GM23338 (cell line): ENCODE measurements around the gene C5orf47. TPM values are rescaled to one million over a fixed set of nuclear protein-coding genes. Genes with fewer than 3 reads are reported as not detected.

Source experiments
- ATAC-seq: fragments of 200-7000 bp; cut with Tn5 transposase; 3 replicates; pipeline ENCODE4 v1.9.1; 2020
- DNase-seq: peaks from one replicate; pipeline ENCODE4 v3.0.0-alpha.2; 2015; ENCODE audit warnings: low spot score
- H2AFZ ChIP-seq: fragments of 200-600 bp; sonication (generic); 2 replicates; pipeline ENCODE4 v1.8.0; 2016; ENCODE audit warnings: antibody characterized with exemption, mild to moderate bottlenecking, moderate library complexity
- H3F3A ChIP-seq: fragments of 200-600 bp; sonication (generic); replicated peaks from 2 replicates; pipeline ENCODE4 v1.8.0; 2017; ENCODE audit warnings: antibody characterized with exemption, mixed run types, low read depth
- H3K27ac ChIP-seq: fragments of 200-600 bp; sonication (generic); 2 replicates; pipeline ENCODE4 v1.6.1; 2016; ENCODE audit warnings: low read depth
- H3K27me3 ChIP-seq: fragments of 200-600 bp; sonication (generic); 2 replicates; pipeline ENCODE4 v1.8.0; 2016; ENCODE audit warnings: mild to moderate bottlenecking, mixed run types, moderate library complexity; ENCODE audit not compliant: insufficient read depth
- H3K36me3 ChIP-seq: fragments of 200-600 bp; sonication (generic); 2 replicates; pipeline ENCODE4 v1.8.0; 2016; ENCODE audit warnings: mild to moderate bottlenecking; ENCODE audit not compliant: insufficient read depth
- H3K4me1 ChIP-seq: fragments of 200-600 bp; sonication (generic); 2 replicates; pipeline ENCODE4 v1.8.0; 2016; ENCODE audit warnings: mild to moderate bottlenecking, moderate library complexity; ENCODE audit not compliant: insufficient read depth
- H3K4me2 ChIP-seq: fragments of 200-600 bp; sonication (generic); 2 replicates; pipeline ENCODE4 v1.7.1; 2017; ENCODE audit warnings: mixed run types
- H3K4me3 ChIP-seq: fragments of 200-600 bp; sonication (generic); 2 replicates; pipeline ENCODE4 v1.6.1; 2016; ENCODE audit warnings: mixed run types
- H3K79me2 ChIP-seq: fragments of 200-600 bp; sonication (generic); replicated peaks from 2 replicates; pipeline ENCODE4 v1.8.0; 2017; ENCODE audit warnings: mild to moderate bottlenecking; ENCODE audit not compliant: insufficient read depth
- H3K9me2 ChIP-seq: fragments of 200-600 bp; sonication (generic); 2 replicates; pipeline ENCODE4 v1.8.0; 2017; ENCODE audit not compliant: insufficient read depth
- H4K20me1 ChIP-seq: fragments of 200-600 bp; sonication (generic); replicated peaks from 2 replicates; pipeline ENCODE4 v1.8.0; 2017; ENCODE audit warnings: mild to moderate bottlenecking; ENCODE audit not compliant: insufficient read depth
- H3K27ac Mint-ChIP-seq: 2 replicates; pipeline ENCODE4 v1.8.0; 2020; ENCODE audit warnings: inconsistent platforms, mild to moderate bottlenecking, moderate library complexity, mixed read lengths
- H3K27me3 Mint-ChIP-seq: 3 replicates; pipeline ENCODE4 v1.8.0; 2022; ENCODE audit warnings: low read depth, mild to moderate bottlenecking, moderate library complexity, mixed read lengths, inconsistent platforms; ENCODE audit not compliant: insufficient read depth, poor library complexity
- H3K36me3 Mint-ChIP-seq: 3 replicates; pipeline ENCODE4 v1.8.0; 2021; ENCODE audit warnings: low read depth, mild to moderate bottlenecking, inconsistent platforms, moderate library complexity, mixed read lengths
- H3K4me1 Mint-ChIP-seq: 3 replicates; pipeline ENCODE4 v1.8.0; 2020; ENCODE audit warnings: mild to moderate bottlenecking, inconsistent platforms, mixed read lengths
- H3K4me3 Mint-ChIP-seq: 3 replicates; pipeline ENCODE4 v1.8.0; 2021; ENCODE audit warnings: moderate library complexity, mild to moderate bottlenecking, inconsistent platforms, mixed read lengths
- H3K9me3 Mint-ChIP-seq: 3 replicates; pipeline ENCODE4 v1.8.0; 2020; ENCODE audit warnings: moderate library complexity, mild to moderate bottlenecking, inconsistent platforms, mixed read lengths
- CREB1 ChIP-seq: fragments of 250-450 bp; sonication (Bioruptor Pico); IDR thresholded peaks from 2 replicates; pipeline ENCODE4 v1.5.0; 2020; ENCODE audit warnings: low read depth, mild to moderate bottlenecking, moderate library complexity
- CTCF ChIP-seq, 2 experiments: fragments of 200-600 bp in 1 of 2; sonication (generic) in 1 of 2; conservative IDR thresholded peaks; 2 replicates each; pipeline versions ENCODE4 v1.5.1 to v1.6.1; 2016 to 2017; ENCODE audit warnings: antibody characterized with exemption in 2 of 2, low read depth in 2 of 2, mild to moderate bottlenecking in 2 of 2, moderate library complexity in 1 of 2
- ETS1 ChIP-seq: IDR thresholded peaks from 2 replicates; pipeline ENCODE4 v1.6.1; 2016; ENCODE audit warnings: antibody characterized with exemption
- EZH2 ChIP-seq: fragments of 200-600 bp; sonication (generic); IDR thresholded peaks from one replicate; pipeline ENCODE4 v1.8.0; 2017; ENCODE audit warnings: antibody characterized with exemption, mild to moderate bottlenecking, low read depth; ENCODE audit not compliant: unreplicated experiment
- EZH2phosphoT487 ChIP-seq: fragments of 200-600 bp; sonication (generic); IDR thresholded peaks from one replicate; pipeline ENCODE4 v1.8.1; 2018; ENCODE audit warnings: antibody characterized with exemption; ENCODE audit not compliant: unreplicated experiment
- JUNB ChIP-seq: IDR thresholded peaks from one replicate; pipeline ENCODE4 v1.6.1; 2016; ENCODE audit warnings: antibody characterized with exemption; ENCODE audit not compliant: unreplicated experiment
- NANOG ChIP-seq: IDR thresholded peaks from 2 replicates; pipeline ENCODE4 v1.6.1; 2016; ENCODE audit warnings: antibody characterized with exemption, borderline replicate concordance
- POLR2AphosphoS5 ChIP-seq: IDR thresholded peaks from 2 replicates; pipeline ENCODE4 v1.6.1; 2016; ENCODE audit warnings: antibody characterized with exemption, low read depth
- REST ChIP-seq: IDR thresholded peaks from one replicate; pipeline ENCODE4 v1.6.1; 2018; ENCODE audit warnings: antibody characterized with exemption; ENCODE audit not compliant: unreplicated experiment
- STAT1 ChIP-seq: IDR thresholded peaks from one replicate; pipeline ENCODE4 v1.6.1; 2016; ENCODE audit warnings: antibody characterized with exemption; ENCODE audit not compliant: unreplicated experiment
- ZNF331 ChIP-seq: fragments of 250-450 bp; sonication (Bioruptor Pico); IDR thresholded peaks from 2 replicates; pipeline ENCODE4 v1.5.0; 2020; ENCODE audit warnings: low read depth, mild to moderate bottlenecking, moderate library complexity
- ZNF462 ChIP-seq: fragments of 250-450 bp; sonication (Bioruptor Pico); IDR thresholded peaks from 2 replicates; pipeline ENCODE4 v1.5.0; 2020; ENCODE audit warnings: mild to moderate bottlenecking, moderate library complexity
- polyA plus RNA-seq: library from polyadenylated mRNA; unstranded; fragments of >200 nt; fragmentation: Nextera tagmentation; extraction: Ambion mirVana; gene quantifications from 2 replicates; pipeline ENCODE4 v1.2.1, GENCODE V29; 2016
- total RNA-seq: library from RNA; depleted of rRNA; stranded (reverse); fragments of >200 nt; shearing (Covaris generic); gene quantifications from 2 replicates; pipeline ENCODE4 v1.2.3, GENCODE V29; 2014

The C5orf47 gene
- total and polyA plus RNA-seq, 2 experiments from 2014 or later: 0.63 to 1.1 TPM

GRCh38 chr5:173988554-173989431 lies at the start of gene C5orf47 (continued):
- TF ChIP-seq EZH2: no peak

- no peak for DNase-seq
- Mint-ChIP-seq H3K9me3 (no peaks in the 10 kb centered on the region), H3K4me1 (peaks cover 58% of the 10 kb centered on the region), H3K27me3 (peaks cover 1% of the 10 kb centered on the region), H3K27ac (peak overlapping the region; percentile 85), H3K36me3 (peaks cover 2% of the 10 kb centered on the region; the same call in 1 of the 3 replicates), H3K4me3 (no peak overlapping the region)
- H4K20me1 ChIP-seq: no peaks in the 10 kb centered on the region
- no peak for ATAC-seq
- H3K4me1 ChIP-seq: peaks cover 44% of the 10 kb centered on the region
- peak overlapping the region; percentile 93 for H3K27ac ChIP-seq
- no peaks in the 10 kb centered on the region for H3K27me3 ChIP-seq
- no peaks in the 10 kb centered on the region for H3K36me3 ChIP-seq
- peak overlapping the region; percentile 6; the same call in 1 of the 2 replicates for H3K4me2 ChIP-seq
- no peak overlapping the region for H2AFZ ChIP-seq
- no peaks in the 10 kb centered on the region; the same call in 1 of the 2 replicates for H3K79me2 ChIP-seq
- H3K9me2 ChIP-seq: no peaks in the 10 kb centered on the region
- no peak overlapping the region for H3K4me3 ChIP-seq
- no peaks in the 10 kb centered on the region for H3F3A ChIP-seq
- TF ChIP-seq POLR2AphosphoS5: no peak
- no peak for TF ChIP-seq CREB1 (CRISPR knock-in tag)
- TF ChIP-seq EZH2phosphoT487: no peak
- no peak for TF ChIP-seq JUNB
- TF ChIP-seq STAT1: no peak
- TF ChIP-seq ETS1: no peak
- no peak for TF ChIP-seq ZNF462 (CRISPR knock-in tag)
- TF ChIP-seq CTCF (conservative IDR thresholded peaks at IDR 0.05; ENCODE audit: low read depth in 2 of 2): no peak
- TF ChIP-seq NANOG: no peak
- TF ChIP-seq EZH2: no peak
- TF ChIP-seq REST: no peak
- no peak for TF ChIP-seq ZNF331 (CRISPR knock-in tag)
Measured at GRCh38 chr5:173940269-173940668, 48.7 kb upstream of the C5orf47 start.
